ENCODE data around the gene CASP2.

Gene CASP2

GRCh38 chr7:143299840-143300239 lies 11.7 kb downstream of the CASP2 start:
- DNase-seq: peak; percentile 69 to 72

GRCh38 chr7:143300959-143301935 lies 13.1 kb downstream of the CASP2 start:
- DNase-seq: no peak

- DNase-seq: no peak
These were observed 15.6 kb downstream of the CASP2 start for GRCh38 chr7:143303733-143304132.

- no peak for DNase-seq
These were observed 16.8 kb downstream of the CASP2 start for GRCh38 chr7:143304938-143305337.

- DNase-seq: peak; percentile 83 to 86
These were observed 17.4 kb downstream of the CASP2 start for GRCh38 chr7:143305423-143306070.

- DNase-seq: no peak
These were observed 20.5 kb downstream of the CASP2 start for GRCh38 chr7:143308632-143309031.

GRCh38 chr7:143314127-143314526 lies 26.0 kb downstream of the CASP2 start:
- DNase-seq: no peak

- DNase-seq: no peak
These were observed 27.6 kb downstream of the CASP2 start, which contains the start of gene CLCN1 for GRCh38 chr7:143315776-143316175. CLCN1 (plus strand) TSS chr7:143316111; CDS start chr7:143316213, 102 bp downstream.

GRCh38 chr7:143316492-143316891 lies 28.3 kb downstream of the CASP2 start:
- no peak for DNase-seq

GRCh38 chr7:143318661-143319060 lies 30.5 kb downstream of the CASP2 start:
- no peak for DNase-seq

- DNase-seq: no peak
These were observed 32.5 kb downstream of the CASP2 start for GRCh38 chr7:143320620-143321019.

GRCh38 chr7:143321242-143321641 lies 33.1 kb downstream of the CASP2 start:
- no peak for DNase-seq

- no peak for DNase-seq
These were observed 33.6 kb downstream of the CASP2 start for GRCh38 chr7:143321734-143322133.

GRCh38 chr7:143322760-143323633 lies 34.8 kb downstream of the CASP2 start:
- no peak for DNase-seq

- DNase-seq: no peak
These were observed 35.5 kb downstream of the CASP2 start for GRCh38 chr7:143323653-143324052.

GRCh38 chr7:143325240-143325639 lies 37.1 kb downstream of the CASP2 start:
- no peak for DNase-seq

GRCh38 chr7:143327903-143328302 lies 39.8 kb downstream of the CASP2 start:
- no peak for DNase-seq

GRCh38 chr7:143329471-143330170 lies 41.5 kb downstream of the CASP2 start:
- DNase-seq: no peak

GRCh38 chr7:143331179-143331801 lies 43.1 kb downstream of the CASP2 start:
- no peak for DNase-seq

GRCh38 chr7:143334244-143334643 lies 46.1 kb downstream of the CASP2 start:
- no peak for DNase-seq

- no peak for DNase-seq
These were observed 49.1 kb downstream of the CASP2 start for GRCh38 chr7:143337216-143337615.

- DNase-seq: no peak
These were observed 53.7 kb downstream of the CASP2 start for GRCh38 chr7:143341842-143342241.

Data from activated T-cell treated with anti-CD3 and anti-CD28 coated beads, Interleukin-2, amount 50 U/mL, for 48 hours (primary cell).